ENCODE results near the gene AVEN. TPM values are rescaled to one million over a fixed set of nuclear protein-coding genes. Genes with fewer than 3 reads are reported as not detected.
A peak's percentile ranks its signal among the peaks of the same experiment; 100 is the strongest.

AVEN gene
- total and polyA plus RNA-seq, 12 donors = 6.9 to 22.9 (median 13.7) TPM

DNA sequence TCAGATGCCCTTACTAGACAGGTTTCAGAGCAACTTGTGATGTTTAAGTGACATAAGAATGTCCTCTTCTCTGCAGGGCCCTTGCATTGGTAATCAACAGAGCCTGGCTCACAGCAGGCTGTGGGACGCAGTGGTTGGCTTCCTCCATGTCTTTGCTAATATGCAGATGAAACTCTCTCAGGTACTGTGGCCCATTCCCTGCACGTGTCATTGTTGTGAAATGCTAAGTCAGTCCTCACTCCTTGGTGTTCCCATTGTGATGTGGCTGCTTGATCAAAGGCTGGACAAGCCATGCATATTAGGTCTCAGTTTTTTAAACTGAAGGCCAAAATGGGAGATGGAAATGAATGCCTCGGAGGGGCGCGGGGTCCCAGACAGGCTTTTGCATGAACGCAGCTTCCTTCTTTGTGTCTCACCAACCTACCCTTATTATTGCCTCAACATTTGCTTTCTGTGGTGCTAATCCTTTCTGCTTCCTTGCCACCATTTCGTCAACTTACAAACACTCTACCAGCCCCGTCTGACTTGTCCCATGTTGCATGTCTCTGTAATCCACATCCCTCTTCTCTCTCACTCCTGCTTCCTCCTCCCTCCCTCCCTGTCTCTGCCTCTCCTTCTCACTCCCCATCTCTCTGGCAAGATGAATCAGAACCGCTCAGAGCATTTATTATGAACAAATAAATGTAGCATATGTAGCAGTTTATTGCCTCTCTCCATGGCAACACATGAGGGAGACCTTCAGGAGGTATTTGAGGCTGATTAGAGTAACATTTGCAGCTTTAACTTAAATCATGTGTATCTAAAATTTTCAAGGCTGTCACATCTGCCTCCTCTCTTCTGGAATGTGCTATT is 203.9 kb downstream of the AVEN start:
- intact Hi-C loops (cut with DNase I) = no loop called here
- no peaks in the 10 kb centered on the region for H3K36me3 ChIP-seq (replicated peaks in 1 of 2)
- H3K4me3 ChIP-seq = no peak overlapping the region
- no peaks in the 10 kb centered on the region for H3K4me1 ChIP-seq (replicated peaks in 1 of 2)
- 56 to 58% (median 57%) methylated on average over 9 of the region's 9 CpGs for WGBS, 4 donors
- no peak overlapping the region for H3K27ac ChIP-seq
- no peaks in the 10 kb centered on the region for H3K27me3 ChIP-seq
- DNase-seq = no peak
- no peaks in the 10 kb centered on the region for H3K9me3 ChIP-seq (replicated peaks in 1 of 3)
- TF ChIP-seq, protein P1, sequence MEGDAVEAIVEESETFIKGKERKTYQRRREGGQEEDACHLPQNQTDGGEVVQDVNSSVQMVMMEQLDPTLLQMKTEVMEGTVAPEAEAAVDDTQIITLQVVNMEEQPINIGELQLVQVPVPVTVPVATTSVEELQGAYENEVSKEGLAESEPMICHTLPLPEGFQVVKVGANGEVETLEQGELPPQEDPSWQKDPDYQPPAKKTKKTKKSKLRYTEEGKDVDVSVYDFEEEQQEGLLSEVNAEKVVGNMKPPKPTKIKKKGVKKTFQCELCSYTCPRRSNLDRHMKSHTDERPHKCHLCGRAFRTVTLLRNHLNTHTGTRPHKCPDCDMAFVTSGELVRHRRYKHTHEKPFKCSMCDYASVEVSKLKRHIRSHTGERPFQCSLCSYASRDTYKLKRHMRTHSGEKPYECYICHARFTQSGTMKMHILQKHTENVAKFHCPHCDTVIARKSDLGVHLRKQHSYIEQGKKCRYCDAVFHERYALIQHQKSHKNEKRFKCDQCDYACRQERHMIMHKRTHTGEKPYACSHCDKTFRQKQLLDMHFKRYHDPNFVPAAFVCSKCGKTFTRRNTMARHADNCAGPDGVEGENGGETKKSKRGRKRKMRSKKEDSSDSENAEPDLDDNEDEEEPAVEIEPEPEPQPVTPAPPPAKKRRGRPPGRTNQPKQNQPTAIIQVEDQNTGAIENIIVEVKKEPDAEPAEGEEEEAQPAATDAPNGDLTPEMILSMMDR (IDR thresholded peaks at IDR 0.05) = no peak
- TF ChIP-seq POLR2A (IDR thresholded peaks at IDR 0.05) = no peak

DNA sequence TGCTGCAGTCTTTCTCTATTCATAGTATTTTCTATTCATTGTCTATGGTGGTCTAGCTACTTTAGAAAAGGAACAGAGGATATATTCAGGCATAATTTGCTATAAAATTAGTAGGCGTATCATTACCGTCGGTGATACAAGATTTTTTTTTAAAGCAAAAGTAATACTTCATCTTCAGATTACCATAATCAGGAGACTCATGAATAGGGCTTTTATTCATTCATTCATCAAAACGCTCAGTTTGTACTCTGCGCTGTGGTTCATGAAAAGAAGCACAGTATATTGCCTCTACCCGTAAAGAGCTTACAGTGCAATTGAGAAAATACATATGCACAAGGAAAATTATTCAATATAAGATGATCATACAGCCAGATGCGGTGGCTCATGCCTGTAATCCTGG is 207.4 kb downstream of the AVEN start:
- no peaks in the 10 kb centered on the region for H3K27me3 ChIP-seq
- DNase-seq = no peak
- no peak for TF ChIP-seq POLR2A (IDR thresholded peaks at IDR 0.05)
- TF ChIP-seq, protein P1 (IDR thresholded peaks at IDR 0.05) = no peak
- H3K9me3 ChIP-seq (replicated peaks in 1 of 3) = no peaks in the 10 kb centered on the region
- intact Hi-C loops (cut with DNase I) = no loop called here
- WGBS, 4 donors = 81 to 92% (median 85%) methylated on average over 7 of the region's 7 CpGs
- H3K27ac ChIP-seq = no peak overlapping the region
- H3K36me3 ChIP-seq (replicated peaks in 1 of 2) = no peaks in the 10 kb centered on the region
- H3K4me1 ChIP-seq (replicated peaks in 1 of 2) = no peaks in the 10 kb centered on the region
- H3K4me3 ChIP-seq = no peak overlapping the region

DNA sequence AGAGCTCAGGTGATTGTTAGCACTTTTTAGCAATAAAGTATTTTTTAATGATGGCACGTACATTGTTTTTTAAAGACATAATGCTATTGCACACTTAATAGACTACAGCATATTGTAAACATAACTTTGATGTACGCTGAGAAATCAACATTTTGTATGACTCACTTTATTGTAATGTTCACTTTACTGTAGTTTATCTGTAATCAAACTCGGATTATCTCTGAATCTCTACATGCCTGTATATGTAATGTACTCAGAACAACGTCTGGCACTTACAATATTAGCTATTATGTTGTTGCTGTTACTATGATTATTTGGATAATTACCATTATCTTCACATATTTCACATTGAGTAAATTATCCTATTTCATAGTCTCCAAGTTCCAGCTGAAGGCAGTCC is 208.7 kb downstream of the AVEN start:
- DNase-seq = no peak
- WGBS, 4 donors = 73 to 74% (median 74%) methylated on average over 4 of the region's 4 CpGs

DNA sequence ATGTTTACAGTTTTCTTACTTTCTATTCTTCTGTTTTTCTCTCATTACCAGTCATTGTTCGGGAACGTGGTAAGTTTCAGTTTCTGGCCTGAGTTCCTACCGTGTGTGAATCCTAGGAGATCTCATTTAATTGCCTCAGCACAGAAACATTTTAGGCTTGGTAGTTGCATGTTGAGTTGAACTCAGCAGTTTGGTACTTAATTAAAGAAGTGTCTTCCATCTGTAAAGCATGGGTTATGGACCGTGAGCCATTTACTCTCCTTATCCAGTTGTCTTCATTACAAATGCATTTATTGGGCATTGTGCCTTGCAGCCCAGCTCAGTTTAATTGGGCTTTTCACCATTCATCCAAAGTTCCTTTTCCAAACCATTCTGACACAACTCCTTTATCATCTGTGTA is 212.8 kb downstream of the AVEN start:
- WGBS, 4 donors = 74 to 84% (median 77%) methylated on average over 4 of the region's 4 CpGs
- no peaks in the 10 kb centered on the region for H3K4me1 ChIP-seq (replicated peaks in 1 of 2)
- no peaks in the 10 kb centered on the region for H3K36me3 ChIP-seq (replicated peaks in 1 of 2)
- peak overlapping the region in 2 of 5 donors; percentile 25 to 68 for H3K27ac ChIP-seq
- H3K4me3 ChIP-seq = no peak overlapping the region
- no peak for TF ChIP-seq POLR2A (IDR thresholded peaks at IDR 0.05)
- TF ChIP-seq, protein P1 (IDR thresholded peaks at IDR 0.05) = no peak
- intact Hi-C loops (cut with DNase I) = no loop called here
- DNase-seq = no peak
- no peaks in the 10 kb centered on the region for H3K9me3 ChIP-seq (replicated peaks in 1 of 3)
- no peaks in the 10 kb centered on the region for H3K27me3 ChIP-seq

More for the DNA sequence above, 208.7 kb downstream of the AVEN start:
- intact Hi-C loops (cut with DNase I) = no loop called here
- Histone ChIP-seq H3K27ac (no peak overlapping the region), H3K36me3 (replicated peaks in 1 of 2) (no peaks in the 10 kb centered on the region), H3K4me3 (no peak overlapping the region), H3K4me1 (replicated peaks in 1 of 2) (no peaks in the 10 kb centered on the region), H3K9me3 (replicated peaks in 1 of 3) (no peaks in the 10 kb centered on the region), H3K27me3 (no peaks in the 10 kb centered on the region)
- TF ChIP-seq POLR2A (IDR thresholded peaks at IDR 0.05) = no peak
- TF ChIP-seq, protein P1 (IDR thresholded peaks at IDR 0.05) = no peak
